ENCODE measurements around the gene ZFPL1. TPM values are rescaled to one million over a fixed set of nuclear protein-coding genes. Genes with fewer than 3 reads are reported as not detected.

ZFPL1 gene
- total and polyA plus RNA-seq, 9 of the 15 experiments (the other 6 are each of a cell fraction or from before 2014, with no cell fraction given): 3.7 to 37.5 (median 22.7) TPM

DNA sequence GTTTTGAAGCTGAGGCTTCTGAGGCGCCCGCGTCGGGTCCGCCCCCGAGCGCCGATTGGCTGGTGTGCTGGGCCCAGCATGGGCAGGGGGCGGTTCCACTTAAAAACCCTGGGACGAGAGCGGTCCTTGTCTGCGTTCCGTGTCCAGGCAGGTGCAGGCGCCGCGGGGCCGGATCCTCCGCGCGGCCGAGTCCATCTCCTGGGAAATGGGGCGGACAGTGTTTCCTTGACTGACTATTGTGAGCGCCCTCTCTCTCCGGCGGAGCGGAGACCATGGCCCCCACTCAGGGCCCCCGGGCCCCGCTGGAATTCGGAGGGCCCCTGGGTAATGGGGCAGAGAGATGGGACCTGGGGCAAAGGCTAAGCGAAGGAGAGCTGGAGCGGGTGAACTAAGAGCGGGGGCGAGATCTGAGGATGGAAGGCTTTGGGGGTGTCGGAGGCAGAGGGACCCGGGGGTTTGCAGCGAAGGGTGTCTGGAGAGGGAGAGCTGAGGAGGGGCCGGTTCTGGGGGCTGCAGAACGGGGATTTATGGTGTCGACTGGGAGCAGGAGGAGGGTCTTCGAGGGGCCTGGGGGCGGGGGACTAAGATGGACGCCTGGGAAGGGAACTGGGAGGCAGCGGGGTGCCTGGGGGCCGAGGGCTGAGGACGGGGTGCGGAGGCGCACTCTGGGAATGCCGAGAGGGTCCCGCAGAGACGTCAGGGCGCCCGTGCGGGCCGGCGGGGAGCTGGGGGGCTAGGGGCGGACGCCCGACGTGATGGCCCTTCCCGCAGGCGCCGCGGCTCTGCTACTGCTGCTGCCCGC, 27.9 kb downstream of the ZFPL1 start, which contains the start of gene TM7SF2 (continued):
- TF ChIP-seq NFRKB (IDR thresholded peaks at IDR 0.05; ENCODE audit: low read depth) (no peak), CTBP1 (IDR thresholded peaks at IDR 0.05; ENCODE audit: borderline replicate concordance) (peak; percentile 30; the same call in 1 of the 2 replicates), FOS (IDR thresholded peaks at IDR 0.05; ENCODE audit: extremely low read depth, insufficient read length) (peak; percentile 70), KHSRP (IDR thresholded peaks at IDR 0.05) (no peak), ZNF77 (CRISPR knock-in tag; IDR thresholded peaks at IDR 0.05) (no peak), EHMT2 (IDR thresholded peaks at IDR 0.05) (no peak), FOXP1 (CRISPR knock-in tag; IDR thresholded peaks at IDR 0.05) (no peak), NCOA6 (IDR thresholded peaks at IDR 0.05) (no peak), RBM14 (IDR thresholded peaks at IDR 0.05; ENCODE audit: borderline replicate concordance, insufficient read depth, low read depth, low read length) (no peak), SAFB2 (IDR thresholded peaks at IDR 0.05; ENCODE audit: borderline replicate concordance, low read depth, low read length, severe bottlenecking) (no peak), KDM5B (IDR thresholded peaks at IDR 0.05; ENCODE audit: insufficient replicate concordance, low read depth, low read length) (peak; percentile 98), TAF9B (IDR thresholded peaks at IDR 0.05; ENCODE audit: partially characterized antibody) (no peak), ARNT (IDR thresholded peaks at IDR 0.05) (0 out of 4 replicates have a peak, but pooled peaks of 1 of the 2 experiments have one; percentile 41), SMARCA4 (IDR thresholded peaks at IDR 0.05) (no peak), ZNF282 (CRISPR knock-in tag; IDR thresholded peaks at IDR 0.05) (no peak), ZNF217 (CRISPR knock-in tag; IDR thresholded peaks at IDR 0.05) (no peak)
- TF ChIP-seq, protein P1, sequence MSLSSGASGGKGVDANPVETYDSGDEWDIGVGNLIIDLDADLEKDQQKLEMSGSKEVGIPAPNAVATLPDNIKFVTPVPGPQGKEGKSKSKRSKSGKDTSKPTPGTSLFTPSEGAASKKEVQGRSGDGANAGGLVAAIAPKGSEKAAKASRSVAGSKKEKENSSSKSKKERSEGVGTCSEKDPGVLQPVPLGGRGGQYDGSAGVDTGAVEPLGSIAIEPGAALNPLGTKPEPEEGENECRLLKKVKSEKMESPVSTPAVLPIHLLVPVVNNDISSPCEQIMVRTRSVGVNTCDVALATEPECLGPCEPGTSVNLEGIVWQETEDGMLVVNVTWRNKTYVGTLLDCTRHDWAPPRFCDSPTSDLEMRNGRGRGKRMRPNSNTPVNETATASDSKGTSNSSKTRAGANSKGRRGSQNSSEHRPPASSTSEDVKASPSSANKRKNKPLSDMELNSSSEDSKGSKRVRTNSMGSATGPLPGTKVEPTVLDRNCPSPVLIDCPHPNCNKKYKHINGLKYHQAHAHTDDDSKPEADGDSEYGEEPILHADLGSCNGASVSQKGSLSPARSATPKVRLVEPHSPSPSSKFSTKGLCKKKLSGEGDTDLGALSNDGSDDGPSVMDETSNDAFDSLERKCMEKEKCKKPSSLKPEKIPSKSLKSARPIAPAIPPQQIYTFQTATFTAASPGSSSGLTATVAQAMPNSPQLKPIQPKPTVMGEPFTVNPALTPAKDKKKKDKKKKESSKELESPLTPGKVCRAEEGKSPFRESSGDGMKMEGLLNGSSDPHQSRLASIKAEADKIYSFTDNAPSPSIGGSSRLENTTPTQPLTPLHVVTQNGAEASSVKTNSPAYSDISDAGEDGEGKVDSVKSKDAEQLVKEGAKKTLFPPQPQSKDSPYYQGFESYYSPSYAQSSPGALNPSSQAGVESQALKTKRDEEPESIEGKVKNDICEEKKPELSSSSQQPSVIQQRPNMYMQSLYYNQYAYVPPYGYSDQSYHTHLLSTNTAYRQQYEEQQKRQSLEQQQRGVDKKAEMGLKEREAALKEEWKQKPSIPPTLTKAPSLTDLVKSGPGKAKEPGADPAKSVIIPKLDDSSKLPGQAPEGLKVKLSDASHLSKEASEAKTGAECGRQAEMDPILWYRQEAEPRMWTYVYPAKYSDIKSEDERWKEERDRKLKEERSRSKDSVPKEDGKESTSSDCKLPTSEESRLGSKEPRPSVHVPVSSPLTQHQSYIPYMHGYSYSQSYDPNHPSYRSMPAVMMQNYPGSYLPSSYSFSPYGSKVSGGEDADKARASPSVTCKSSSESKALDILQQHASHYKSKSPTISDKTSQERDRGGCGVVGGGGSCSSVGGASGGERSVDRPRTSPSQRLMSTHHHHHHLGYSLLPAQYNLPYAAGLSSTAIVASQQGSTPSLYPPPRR (CRISPR knock-in tag; IDR thresholded peaks at IDR 0.05; ENCODE audit: borderline replicate concordance): no peak
- TF ChIP-seq, protein P2, sequence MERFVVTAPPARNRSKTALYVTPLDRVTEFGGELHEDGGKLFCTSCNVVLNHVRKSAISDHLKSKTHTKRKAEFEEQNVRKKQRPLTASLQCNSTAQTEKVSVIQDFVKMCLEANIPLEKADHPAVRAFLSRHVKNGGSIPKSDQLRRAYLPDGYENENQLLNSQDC (CRISPR knock-in tag; IDR thresholded peaks at IDR 0.05): no peak
- TF ChIP-seq, protein P3, sequence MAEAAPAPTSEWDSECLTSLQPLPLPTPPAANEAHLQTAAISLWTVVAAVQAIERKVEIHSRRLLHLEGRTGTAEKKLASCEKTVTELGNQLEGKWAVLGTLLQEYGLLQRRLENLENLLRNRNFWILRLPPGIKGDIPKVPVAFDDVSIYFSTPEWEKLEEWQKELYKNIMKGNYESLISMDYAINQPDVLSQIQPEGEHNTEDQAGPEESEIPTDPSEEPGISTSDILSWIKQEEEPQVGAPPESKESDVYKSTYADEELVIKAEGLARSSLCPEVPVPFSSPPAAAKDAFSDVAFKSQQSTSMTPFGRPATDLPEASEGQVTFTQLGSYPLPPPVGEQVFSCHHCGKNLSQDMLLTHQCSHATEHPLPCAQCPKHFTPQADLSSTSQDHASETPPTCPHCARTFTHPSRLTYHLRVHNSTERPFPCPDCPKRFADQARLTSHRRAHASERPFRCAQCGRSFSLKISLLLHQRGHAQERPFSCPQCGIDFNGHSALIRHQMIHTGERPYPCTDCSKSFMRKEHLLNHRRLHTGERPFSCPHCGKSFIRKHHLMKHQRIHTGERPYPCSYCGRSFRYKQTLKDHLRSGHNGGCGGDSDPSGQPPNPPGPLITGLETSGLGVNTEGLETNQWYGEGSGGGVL (CRISPR knock-in tag; IDR thresholded peaks at IDR 0.05): no peak
- TF ChIP-seq, protein P4, sequence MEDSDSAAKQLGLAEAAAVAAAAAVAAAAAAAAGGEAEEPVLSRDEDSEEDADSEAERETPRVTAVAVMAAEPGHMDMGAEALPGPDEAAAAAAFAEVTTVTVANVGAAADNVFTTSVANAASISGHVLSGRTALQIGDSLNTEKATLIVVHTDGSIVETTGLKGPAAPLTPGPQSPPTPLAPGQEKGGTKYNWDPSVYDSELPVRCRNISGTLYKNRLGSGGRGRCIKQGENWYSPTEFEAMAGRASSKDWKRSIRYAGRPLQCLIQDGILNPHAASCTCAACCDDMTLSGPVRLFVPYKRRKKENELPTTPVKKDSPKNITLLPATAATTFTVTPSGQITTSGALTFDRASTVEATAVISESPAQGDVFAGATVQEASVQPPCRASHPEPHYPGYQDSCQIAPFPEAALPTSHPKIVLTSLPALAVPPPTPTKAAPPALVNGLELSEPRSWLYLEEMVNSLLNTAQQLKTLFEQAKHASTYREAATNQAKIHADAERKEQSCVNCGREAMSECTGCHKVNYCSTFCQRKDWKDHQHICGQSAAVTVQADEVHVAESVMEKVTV (CRISPR knock-in tag; IDR thresholded peaks at IDR 0.05): no peak

Measured in K562 (cell line).